ENCODE data around the gene PTPN21.

DNA sequence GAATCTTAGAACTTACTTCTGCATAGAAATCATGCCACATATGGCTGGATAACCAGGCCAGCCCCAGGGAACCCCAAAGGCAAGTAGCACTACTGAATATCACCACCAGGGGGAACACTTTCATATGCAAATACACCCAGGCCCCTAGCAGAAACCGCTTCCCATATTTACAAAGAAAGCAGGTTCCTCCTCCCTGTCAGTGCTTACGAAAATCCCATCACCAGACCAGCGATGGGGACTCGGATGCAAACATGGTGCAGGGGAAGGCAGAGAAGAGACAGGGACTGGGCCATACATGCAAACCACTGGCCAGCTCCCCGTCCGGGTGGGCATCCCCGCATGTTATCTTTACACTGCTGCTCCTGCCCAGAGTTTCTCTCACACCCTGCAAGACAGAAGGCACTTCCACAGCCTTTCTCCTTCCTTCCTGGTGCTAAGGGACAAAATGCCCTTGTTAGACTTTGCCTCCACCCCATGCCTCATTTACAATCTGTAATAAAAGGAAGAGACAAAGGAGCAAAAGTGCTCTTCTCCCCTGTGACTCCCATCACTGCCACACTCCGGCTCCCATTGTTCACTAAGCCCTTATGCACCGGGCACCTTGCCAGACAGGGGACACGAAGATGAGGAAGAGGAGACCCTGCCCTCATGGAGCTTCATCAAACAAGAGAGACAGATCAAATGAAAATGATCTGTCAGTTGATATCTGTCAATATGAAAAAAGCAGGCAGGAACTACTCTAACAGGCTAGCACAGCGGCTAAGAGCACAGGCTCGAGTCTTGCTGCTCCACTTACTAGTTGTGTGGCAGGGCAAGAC is 62.3 kb downstream of the PTPN21 start:
- TF ChIP-seq POLR2A (IDR thresholded peaks at IDR 0.05) (no peak), POLR2AphosphoS5 (IDR thresholded peaks at IDR 0.05) (peak; percentile 65)
- TF ChIP-seq, protein P1, sequence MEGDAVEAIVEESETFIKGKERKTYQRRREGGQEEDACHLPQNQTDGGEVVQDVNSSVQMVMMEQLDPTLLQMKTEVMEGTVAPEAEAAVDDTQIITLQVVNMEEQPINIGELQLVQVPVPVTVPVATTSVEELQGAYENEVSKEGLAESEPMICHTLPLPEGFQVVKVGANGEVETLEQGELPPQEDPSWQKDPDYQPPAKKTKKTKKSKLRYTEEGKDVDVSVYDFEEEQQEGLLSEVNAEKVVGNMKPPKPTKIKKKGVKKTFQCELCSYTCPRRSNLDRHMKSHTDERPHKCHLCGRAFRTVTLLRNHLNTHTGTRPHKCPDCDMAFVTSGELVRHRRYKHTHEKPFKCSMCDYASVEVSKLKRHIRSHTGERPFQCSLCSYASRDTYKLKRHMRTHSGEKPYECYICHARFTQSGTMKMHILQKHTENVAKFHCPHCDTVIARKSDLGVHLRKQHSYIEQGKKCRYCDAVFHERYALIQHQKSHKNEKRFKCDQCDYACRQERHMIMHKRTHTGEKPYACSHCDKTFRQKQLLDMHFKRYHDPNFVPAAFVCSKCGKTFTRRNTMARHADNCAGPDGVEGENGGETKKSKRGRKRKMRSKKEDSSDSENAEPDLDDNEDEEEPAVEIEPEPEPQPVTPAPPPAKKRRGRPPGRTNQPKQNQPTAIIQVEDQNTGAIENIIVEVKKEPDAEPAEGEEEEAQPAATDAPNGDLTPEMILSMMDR (IDR thresholded peaks at IDR 0.05) = peak; percentile 72 to 94 (median 88)
